ENCODE data around the gene ADAT3. TPM values are rescaled to one million over a fixed set of nuclear protein-coding genes. Genes with fewer than 3 reads are reported as not detected.
A peak's percentile ranks its signal among the peaks of the same experiment; 100 is the strongest.
"Not testable (repeated sequence)": the region's sequence is repeated elsewhere in the genome, so short reads cannot be mapped to it uniquely, and the experiment has no call there.

Gene ADAT3
- total RNA-seq, 2 experiments from 2014 or later: 7.9 to 16.4 TPM

GRCh38 chr19:1884291-1884718, 20.9 kb upstream of the ADAT3 start:
- H2AFZ ChIP-seq (ENCODE audit: low read length): no peak overlapping the region
- intact Hi-C loops (cut with micrococcal nuclease; ENCODE audit: unreplicated experiment): no loop called here
- H3K9me2 ChIP-seq (ENCODE audit: insufficient read depth, low read length): no peaks in the 10 kb centered on the region
- peaks cover 5% of the 10 kb centered on the region; the same call in 1 of the 2 replicates for H3K36me3 ChIP-seq (ENCODE audit: insufficient read depth, low read length)
- ChIA-PET POLR2A (interaction anchor here (0.6 kb wide), 1 partner anchor 1176 kb away, joined by 4 read pairs; no protein-coding TSS in a partner anchor), CTCF (ENCODE audit: unreplicated experiment) (no interaction called here)
- BruUV-seq (replicated peaks): no TSS peak
- peak overlapping the region; percentile 71 for H3K27ac ChIP-seq (ENCODE audit: low read depth, low read length, poor library complexity, severe bottlenecking)
- H3K79me2 ChIP-seq (ENCODE audit: insufficient read depth, low read depth, low read length): peaks cover 35% of the 10 kb centered on the region
- H3K4me2 ChIP-seq (ENCODE audit: low read length): peak overlapping the region; percentile 98
- H3K4me3 ChIP-seq (ENCODE audit: low read depth, low read length, poor library complexity, severe bottlenecking): peak overlapping the region; percentile 98
- H3K4me1 ChIP-seq (ENCODE audit: insufficient read depth, low read length, poor library complexity, severe bottlenecking): peaks cover 35% of the 10 kb centered on the region
- peak; percentile 34 for DNase-seq (ENCODE audit: low spot score)
- H3K9me3 ChIP-seq (ENCODE audit: low read length): no peaks in the 10 kb centered on the region
- TF ChIP-seq CTCF (conservative IDR thresholded peaks at IDR 0.05; ENCODE audit: low read length): no peak
- no peak for TF ChIP-seq EZH2phosphoT487 (IDR thresholded peaks at IDR 0.05; ENCODE audit: borderline replicate concordance, low read depth, low read length)
- 0 out of 2 replicates have a peak, but pooled peaks cover 5% of the 10 kb centered on the region for H4K20me1 ChIP-seq (ENCODE audit: insufficient read depth, low read length)

- TF ChIP-seq EZH2phosphoT487 (IDR thresholded peaks at IDR 0.05; ENCODE audit: borderline replicate concordance, low read depth, low read length): no peak
- no peak for TF ChIP-seq CTCF (conservative IDR thresholded peaks at IDR 0.05; ENCODE audit: low read length)
- POLR2A ChIA-PET: interaction anchor here (0.6 to 0.8 kb wide), 2 partner anchors 11 to 1176 kb away, joined by 3 to 4 read pairs; no protein-coding TSS in a partner anchor
- BruUV-seq (replicated peaks): no TSS peak
- intact Hi-C loops (cut with micrococcal nuclease; ENCODE audit: unreplicated experiment): no loop called here
- Histone ChIP-seq H3K9me2 (ENCODE audit: insufficient read depth, low read length) (no peaks in the 10 kb centered on the region), H3K4me1 (ENCODE audit: insufficient read depth, low read length, poor library complexity, severe bottlenecking) (peaks cover 37% of the 10 kb centered on the region), H2AFZ (ENCODE audit: low read length) (no peak overlapping the region), H3K4me3 (ENCODE audit: low read depth, low read length, poor library complexity, severe bottlenecking) (peak overlapping the region; percentile 98), H3K4me2 (ENCODE audit: low read length) (peak overlapping the region; percentile 98), H3K36me3 (ENCODE audit: insufficient read depth, low read length) (peaks cover 5% of the 10 kb centered on the region; the same call in 1 of the 2 replicates), H3K9me3 (ENCODE audit: low read length) (no peaks in the 10 kb centered on the region), H3K27ac (ENCODE audit: low read depth, low read length, poor library complexity, severe bottlenecking) (peak overlapping the region; percentile 71), H3K79me2 (ENCODE audit: insufficient read depth, low read depth, low read length) (peaks cover 35% of the 10 kb centered on the region), H4K20me1 (ENCODE audit: insufficient read depth, low read length) (0 out of 2 replicates have a peak, but pooled peaks cover 5% of the 10 kb centered on the region)
- CTCF ChIA-PET (ENCODE audit: unreplicated experiment): interaction anchor here (0.5 kb wide), 1 partner anchor 16 kb away, joined by 5 read pairs; no protein-coding TSS in a partner anchor
- peak; percentile 28 for DNase-seq (ENCODE audit: low spot score)
Observed at GRCh38 chr19:1884719-1885334, 20.4 kb upstream of the ADAT3 start.

- H3K36me3 ChIP-seq (ENCODE audit: insufficient read depth, low read length); H4K20me1 ChIP-seq (ENCODE audit: insufficient read depth, low read length); intact Hi-C loops (cut with micrococcal nuclease; ENCODE audit: unreplicated experiment); BruUV-seq (replicated peaks); H3K9me2 ChIP-seq (ENCODE audit: insufficient read depth, low read length); H3K9me3 ChIP-seq (ENCODE audit: low read length): not testable (repeated sequence)
- POLR2A ChIA-PET: interaction anchor here (0.6 to 1.2 kb wide), 3 partner anchors 9 to 19 kb away, joined by 3 read pairs; no protein-coding TSS in a partner anchor
- CTCF ChIA-PET (ENCODE audit: unreplicated experiment): interaction anchor here (0.5 kb wide), 1 partner anchor 15 kb away, joined by 5 read pairs; no protein-coding TSS in a partner anchor
- peak; percentile 98 for DNase-seq (ENCODE audit: low spot score)
- Histone ChIP-seq H3K27ac (ENCODE audit: low read depth, low read length, poor library complexity, severe bottlenecking) (peak within 1 kb of the TSS; percentile 71), H3K4me2 (ENCODE audit: low read length) (peak within 1 kb of the TSS; percentile 98), H3K4me1 (ENCODE audit: insufficient read depth, low read length, poor library complexity, severe bottlenecking) (peaks cover 37% of the 10 kb centered on the region), H2AFZ (ENCODE audit: low read length) (peak within 1 kb of the TSS; percentile 52; the same call in 1 of the 2 replicates), H3K79me2 (ENCODE audit: insufficient read depth, low read depth, low read length) (peaks cover 35% of the 10 kb centered on the region), H3K4me3 (ENCODE audit: low read depth, low read length, poor library complexity, severe bottlenecking) (peak within 1 kb of the TSS; percentile 98)
Observed at GRCh38 chr19:1885398-1886119, 19.6 kb upstream of the ADAT3 start, which contains the start of gene ABHD17A. TSS of gene ABHD17A (minus strand) at chr19:1885496. CDS start at chr19:1881566, 3,930 bp downstream.

- H4K20me1 ChIP-seq (ENCODE audit: insufficient read depth, low read length); CTCF ChIA-PET (ENCODE audit: unreplicated experiment); H3K4me2 ChIP-seq (ENCODE audit: low read length); H3K4me3 ChIP-seq (ENCODE audit: low read depth, low read length, poor library complexity, severe bottlenecking); BruUV-seq (replicated peaks); H2AFZ ChIP-seq (ENCODE audit: low read length); H3K9me2 ChIP-seq (ENCODE audit: insufficient read depth, low read length); H3K27ac ChIP-seq (ENCODE audit: low read depth, low read length, poor library complexity, severe bottlenecking); H3K9me3 ChIP-seq (ENCODE audit: low read length); H3K36me3 ChIP-seq (ENCODE audit: insufficient read depth, low read length); DNase-seq (ENCODE audit: low spot score); intact Hi-C loops (cut with micrococcal nuclease; ENCODE audit: unreplicated experiment): not testable (repeated sequence)
- Histone ChIP-seq H3K4me1 (ENCODE audit: insufficient read depth, low read length, poor library complexity, severe bottlenecking) (peaks cover 37% of the 10 kb centered on the region), H3K79me2 (ENCODE audit: insufficient read depth, low read depth, low read length) (peaks cover 35% of the 10 kb centered on the region)
- POLR2A ChIA-PET: interaction anchor here (1.2 kb wide), 1 partner anchor 18 kb away, joined by 3 read pairs; no protein-coding TSS in a partner anchor
Observed at GRCh38 chr19:1886360-1886759, 18.8 kb upstream of the ADAT3 start.

All from OCI-LY7 (cell line).